Activated naive CD8-positive, alpha-beta T cell treated with anti-CD3 and anti-CD28 coated beads for 36 hours (primary cell): ENCODE data around the gene FIBCD1. TPM values are rescaled to one million over a fixed set of nuclear protein-coding genes. Genes with fewer than 3 reads are reported as not detected.
A peak's percentile ranks its signal among the peaks of the same experiment; 100 is the strongest.

Source experiments
- DNase-seq: peaks from one replicate; pipeline ENCODE4 v3.0.0; 2021
- H3K27ac Mint-ChIP-seq: one replicate; pipeline ENCODE4 v1.8.0; 2022; ENCODE audit warnings: mild to moderate bottlenecking, moderate library complexity, mixed read lengths
- H3K27me3 Mint-ChIP-seq: one replicate; pipeline ENCODE4 v1.8.0; 2022; ENCODE audit warnings: mild to moderate bottlenecking, mixed read lengths
- H3K36me3 Mint-ChIP-seq: one replicate; pipeline ENCODE4 v1.8.0; 2021; ENCODE audit warnings: mild to moderate bottlenecking, mixed read lengths
- H3K4me1 Mint-ChIP-seq: one replicate; pipeline ENCODE4 v1.8.0; 2021; ENCODE audit warnings: mixed read lengths
- H3K4me3 Mint-ChIP-seq: one replicate; pipeline ENCODE4 v1.8.0; 2022; ENCODE audit warnings: mild to moderate bottlenecking, moderate library complexity, mixed read lengths
- H3K9me3 Mint-ChIP-seq: one replicate; pipeline ENCODE4 v1.8.0; 2022; ENCODE audit warnings: mixed read lengths
- total RNA-seq, 2 experiments: library from RNA; stranded (reverse); gene quantifications; one replicate each; pipeline ENCODE4 v1.2.3, GENCODE V29; 2021

The FIBCD1 gene
- total RNA-seq, 2 experiments from 2014 or later, result not detected

DNA sequence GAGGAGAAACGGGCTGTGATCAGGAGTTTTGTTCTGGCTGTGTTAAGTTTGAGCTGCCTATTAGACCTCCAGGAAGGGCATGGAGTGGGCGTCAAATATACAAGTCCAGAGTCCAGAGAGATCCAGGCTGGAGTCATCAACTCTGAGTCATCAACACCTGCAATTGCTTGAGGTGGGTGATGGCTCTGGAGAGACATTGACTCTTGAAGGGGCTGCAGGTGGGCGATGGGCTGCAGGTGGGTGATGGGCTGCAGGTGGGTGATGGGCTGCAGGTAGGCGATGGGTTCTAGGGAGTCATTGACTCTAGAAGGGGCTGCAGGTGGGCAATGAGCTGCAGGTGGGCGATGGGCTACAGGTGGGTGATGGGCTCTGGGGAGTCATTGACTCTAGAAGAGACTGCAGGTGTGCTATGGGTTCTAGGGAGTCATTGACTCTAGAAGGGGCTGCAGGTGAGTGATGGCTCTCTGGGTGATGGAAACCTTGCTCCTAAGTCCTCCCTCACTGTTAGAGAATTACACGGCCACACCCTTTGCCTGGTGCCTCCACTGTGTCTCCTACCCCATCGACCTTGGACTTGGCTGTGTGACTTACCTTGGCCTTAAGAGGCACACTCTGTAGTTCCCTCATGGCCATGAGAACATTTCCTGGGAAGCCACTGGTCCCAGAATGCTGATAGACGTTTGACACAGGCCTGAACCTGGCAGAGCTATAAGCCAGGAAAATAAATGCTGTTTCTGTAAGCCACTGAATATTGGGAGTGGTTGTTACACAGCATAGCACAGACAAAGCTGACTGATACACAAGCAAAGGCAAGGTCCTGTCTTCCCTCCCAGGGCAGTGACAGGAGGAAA, 10.4 kb upstream of the FIBCD1 start:
- Mint-ChIP-seq H3K36me3 (no peaks in the 10 kb centered on the region), H3K4me1 (no peaks in the 10 kb centered on the region), H3K27ac (no peak overlapping the region), H3K9me3 (peaks cover 1% of the 10 kb centered on the region), H3K27me3 (peaks cover 33% of the 10 kb centered on the region), H3K4me3 (no peak overlapping the region)
- DNase-seq, result no peak

DNA sequence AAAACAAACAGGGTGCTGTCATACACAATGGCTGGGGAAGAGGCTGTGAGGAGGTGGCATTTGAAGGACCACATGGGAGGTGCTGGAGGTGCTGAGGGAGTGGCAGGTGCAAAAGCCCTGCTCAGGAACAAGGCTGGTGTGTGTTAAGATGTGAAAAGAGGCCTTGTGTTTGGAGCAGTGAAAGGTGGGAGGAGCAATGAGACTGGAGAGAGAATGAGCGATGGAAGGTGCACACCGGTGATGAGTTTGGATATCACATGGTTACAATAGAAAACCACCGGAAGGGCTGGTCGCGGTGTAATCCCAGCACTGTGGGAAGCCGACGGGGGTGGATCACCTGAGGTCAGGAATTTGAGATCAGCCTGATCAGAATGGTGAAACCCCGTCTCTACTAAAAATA, 9.2 kb upstream of the FIBCD1 start:
- DNase-seq, result no peak
- H3K9me3 Mint-ChIP-seq, result peaks cover 1% of the 10 kb centered on the region
- H3K36me3 Mint-ChIP-seq, result no peaks in the 10 kb centered on the region
- H3K4me3 Mint-ChIP-seq, result no peak overlapping the region
- no peak overlapping the region for H3K27ac Mint-ChIP-seq
- H3K27me3 Mint-ChIP-seq, result peaks cover 41% of the 10 kb centered on the region
- H3K4me1 Mint-ChIP-seq, result no peaks in the 10 kb centered on the region

DNA sequence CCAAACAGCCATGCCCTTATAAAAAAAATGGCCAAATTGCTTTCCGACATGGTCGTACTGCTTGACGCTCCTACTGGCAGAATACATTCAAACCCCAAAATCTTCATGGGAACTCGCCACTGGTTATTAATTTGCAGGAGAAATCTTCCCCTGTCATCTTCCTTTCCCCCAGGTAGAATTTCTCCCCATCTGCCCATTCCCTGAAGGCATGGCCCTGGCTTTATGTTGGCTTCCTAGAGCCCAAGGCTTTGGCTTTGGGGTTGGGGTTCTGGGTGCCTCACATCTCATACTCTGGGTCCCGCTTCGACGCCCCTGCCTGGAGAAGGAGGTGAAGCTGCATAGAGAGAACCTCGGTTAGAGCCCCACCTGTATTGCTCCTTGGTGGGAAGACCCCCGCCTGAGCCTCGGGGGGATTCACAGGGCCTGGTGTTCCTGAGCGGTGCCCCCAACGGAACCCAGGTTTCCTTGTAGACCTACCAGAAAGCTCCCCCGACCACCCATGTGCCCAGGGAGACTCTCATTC, 8.6 kb upstream of the FIBCD1 start:
- peaks cover 41% of the 10 kb centered on the region for H3K27me3 Mint-ChIP-seq
- H3K9me3 Mint-ChIP-seq, result peaks cover 1% of the 10 kb centered on the region
- no peaks in the 10 kb centered on the region for H3K36me3 Mint-ChIP-seq
- DNase-seq, result no peak
- H3K4me1 Mint-ChIP-seq, result no peaks in the 10 kb centered on the region
- H3K4me3 Mint-ChIP-seq, result no peak overlapping the region
- no peak overlapping the region for H3K27ac Mint-ChIP-seq

DNA sequence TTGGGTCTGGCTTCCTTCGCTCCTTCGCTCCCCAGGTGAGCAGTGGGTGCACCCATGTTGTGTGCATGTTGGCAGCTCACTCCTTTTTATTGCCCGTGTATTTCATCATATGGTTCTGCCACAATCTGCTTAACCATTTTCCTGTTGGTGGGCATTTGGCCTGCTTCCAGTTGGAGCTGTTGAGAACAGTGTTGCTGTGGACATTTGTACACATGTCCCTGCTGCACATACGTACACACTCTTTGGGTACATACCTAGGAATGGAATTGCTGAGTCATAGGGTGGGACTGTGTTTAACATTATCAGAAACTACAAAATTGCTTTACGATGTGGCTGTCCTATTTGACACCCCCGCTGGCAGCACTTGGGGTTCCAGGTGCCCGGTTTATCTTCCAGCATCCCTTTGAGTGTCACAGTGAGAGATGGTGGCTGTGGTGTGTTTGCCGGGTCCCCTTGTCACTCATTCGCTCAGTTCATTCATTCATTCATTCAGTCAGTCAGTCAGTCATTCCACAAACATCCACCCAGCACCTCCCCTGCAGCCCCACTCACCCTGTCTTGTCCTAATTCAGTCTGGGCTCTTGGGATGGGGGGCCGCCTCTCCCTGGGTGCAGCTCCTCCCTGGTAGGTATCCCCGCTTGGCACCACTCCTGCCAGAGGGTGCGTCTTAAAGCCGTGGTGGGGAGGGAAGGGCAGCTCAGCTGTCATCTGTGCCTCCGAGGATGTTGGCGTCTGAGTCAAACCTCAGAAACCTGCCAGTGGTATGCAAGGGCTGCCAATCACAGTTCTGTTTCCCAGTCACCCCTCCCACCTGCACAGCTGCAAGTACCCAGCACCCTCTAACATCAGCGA, 7.9 kb upstream of the FIBCD1 start:
- no peak overlapping the region for H3K4me3 Mint-ChIP-seq
- peaks cover 47% of the 10 kb centered on the region for H3K27me3 Mint-ChIP-seq
- H3K27ac Mint-ChIP-seq, result no peak overlapping the region
- H3K36me3 Mint-ChIP-seq, result no peaks in the 10 kb centered on the region
- peaks cover 1% of the 10 kb centered on the region for H3K9me3 Mint-ChIP-seq
- H3K4me1 Mint-ChIP-seq, result no peaks in the 10 kb centered on the region
- no peak for DNase-seq

DNA sequence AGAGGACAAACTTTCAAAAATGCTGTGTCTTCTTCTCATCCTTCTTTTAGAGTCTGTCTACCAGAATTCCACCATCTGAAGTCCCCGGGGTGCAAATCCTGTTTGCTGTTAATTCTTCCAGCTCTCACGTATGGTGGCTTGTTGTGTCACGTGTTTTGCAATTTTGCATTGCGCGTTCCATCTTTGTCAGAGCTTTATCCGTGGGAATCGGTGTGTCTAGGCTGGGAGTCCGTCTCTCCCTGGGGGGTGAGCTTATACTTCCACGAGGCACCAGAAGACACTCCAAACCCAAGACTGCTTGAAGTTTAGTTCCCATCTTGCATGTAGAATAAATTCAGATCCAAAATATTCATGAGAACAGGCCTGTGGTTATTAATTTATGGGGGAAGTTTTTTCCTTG, 6.1 kb upstream of the FIBCD1 start:
- H3K27ac Mint-ChIP-seq, result no peak overlapping the region
- H3K27me3 Mint-ChIP-seq, result peaks cover 65% of the 10 kb centered on the region
- H3K4me3 Mint-ChIP-seq, result no peak overlapping the region

DNA sequence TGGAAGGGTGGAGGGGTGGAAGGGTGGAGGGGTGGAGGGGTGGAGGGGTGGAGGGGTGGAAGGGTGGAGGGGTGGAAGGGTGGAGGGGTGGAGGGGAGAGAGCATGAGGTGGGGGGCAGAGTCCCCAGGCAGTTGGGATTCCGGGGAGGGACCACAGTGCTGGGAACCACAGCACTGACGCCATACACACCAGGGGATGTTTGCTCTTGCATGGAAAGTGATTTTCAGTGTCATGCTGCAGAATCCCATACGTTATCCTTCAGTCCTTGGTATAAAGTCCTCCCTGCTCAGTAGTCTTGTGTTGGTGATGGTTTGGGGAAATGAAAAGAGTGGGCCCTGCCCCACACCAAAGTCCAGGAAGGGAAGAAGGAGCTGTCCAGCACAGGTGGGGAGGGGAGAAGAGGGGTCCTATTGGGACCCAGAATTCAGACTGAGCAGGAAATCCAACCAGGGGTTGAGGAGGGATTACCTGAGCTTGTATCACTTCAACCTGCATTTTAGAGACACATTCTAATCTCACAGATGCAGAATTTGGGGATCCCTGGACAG, 5.5 kb upstream of the FIBCD1 start:
- no peaks in the 10 kb centered on the region for H3K9me3 Mint-ChIP-seq
- H3K27me3 Mint-ChIP-seq, result peaks cover 65% of the 10 kb centered on the region
- no peak overlapping the region for H3K27ac Mint-ChIP-seq
- peaks cover 3% of the 10 kb centered on the region for H3K4me1 Mint-ChIP-seq
- no peak for DNase-seq
- no peaks in the 10 kb centered on the region for H3K36me3 Mint-ChIP-seq
- no peak overlapping the region for H3K4me3 Mint-ChIP-seq

More for the DNA sequence above, 6.1 kb upstream of the FIBCD1 start:
- peaks cover under 1% of the 10 kb centered on the region for H3K9me3 Mint-ChIP-seq
- no peak for DNase-seq
- no peaks in the 10 kb centered on the region for H3K36me3 Mint-ChIP-seq
- H3K4me1 Mint-ChIP-seq, result peaks cover 3% of the 10 kb centered on the region

DNA sequence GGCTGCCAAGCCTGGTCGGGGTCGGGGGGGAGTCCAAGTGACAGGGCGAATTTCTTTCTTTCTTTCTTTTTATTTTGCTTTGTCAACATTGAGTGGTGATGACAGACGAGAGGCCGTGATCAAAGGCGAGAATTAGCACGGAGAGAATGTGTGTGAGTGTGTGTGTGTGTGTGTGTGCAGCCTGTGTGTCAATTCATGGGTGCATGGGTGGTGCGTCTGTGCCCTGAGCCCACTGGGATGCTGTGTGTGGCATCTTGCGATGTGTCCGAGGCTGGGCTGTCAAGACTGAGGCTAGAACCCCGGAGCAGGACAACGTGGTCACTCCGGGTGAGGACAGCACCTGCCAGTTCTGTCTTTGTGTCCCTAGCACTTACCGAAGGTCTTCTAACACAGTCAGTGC, 4.7 kb upstream of the FIBCD1 start:
- DNase-seq, result no peak
- peaks cover 63% of the 10 kb centered on the region for H3K27me3 Mint-ChIP-seq
- no peak overlapping the region for H3K4me3 Mint-ChIP-seq
- peaks cover 4% of the 10 kb centered on the region for H3K4me1 Mint-ChIP-seq
- no peak overlapping the region for H3K27ac Mint-ChIP-seq
- no peaks in the 10 kb centered on the region for H3K36me3 Mint-ChIP-seq
- no peaks in the 10 kb centered on the region for H3K9me3 Mint-ChIP-seq

DNA sequence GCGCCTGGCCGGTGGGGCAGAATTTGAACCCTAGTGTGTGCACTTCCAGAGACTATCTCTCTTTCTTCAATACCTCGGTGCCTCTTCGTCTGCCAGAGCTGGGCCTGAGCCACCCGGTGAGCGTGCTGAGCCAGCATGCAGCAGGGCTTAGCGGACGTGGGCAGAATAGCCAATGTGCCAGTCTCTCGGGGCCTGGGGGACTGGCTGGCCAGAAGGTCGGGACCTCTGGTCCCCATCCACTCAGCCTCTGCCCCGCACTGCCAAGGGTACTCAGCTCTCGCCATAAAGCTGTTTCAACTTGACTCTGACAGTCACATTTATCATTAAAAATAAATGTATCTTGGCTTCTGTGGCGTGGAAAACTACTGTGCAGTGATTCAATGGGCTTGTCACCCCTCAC, 4.2 kb upstream of the FIBCD1 start:
- Mint-ChIP-seq H3K4me3 (no peak overlapping the region), H3K9me3 (no peaks in the 10 kb centered on the region), H3K27me3 (peaks cover 62% of the 10 kb centered on the region), H3K36me3 (no peaks in the 10 kb centered on the region), H3K27ac (no peak overlapping the region), H3K4me1 (peaks cover 5% of the 10 kb centered on the region)
- no peak for DNase-seq

DNA sequence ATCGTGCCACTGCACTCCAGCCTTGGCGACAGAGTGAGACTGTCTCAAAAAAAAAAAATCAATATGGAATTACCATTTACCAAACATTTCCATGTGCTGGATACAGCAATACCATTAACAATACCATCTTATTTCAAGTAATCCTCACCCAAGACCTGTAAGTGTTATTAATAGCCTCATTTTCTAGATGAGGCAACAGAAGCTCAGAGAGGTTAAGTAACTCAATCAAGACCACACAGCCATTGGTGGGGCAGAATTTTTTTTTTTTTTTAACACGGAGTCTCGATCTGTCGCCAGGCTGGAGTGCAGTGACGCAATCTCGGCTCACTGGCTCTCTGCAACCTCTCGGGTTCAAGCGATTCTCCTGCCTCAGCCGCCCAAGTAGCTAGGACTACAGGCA, 3.6 kb upstream of the FIBCD1 start:
- DNase-seq, result no peak
- no peaks in the 10 kb centered on the region for H3K9me3 Mint-ChIP-seq
- no peak overlapping the region for H3K4me3 Mint-ChIP-seq
- H3K36me3 Mint-ChIP-seq, result no peaks in the 10 kb centered on the region
- H3K4me1 Mint-ChIP-seq, result peaks cover 5% of the 10 kb centered on the region
- H3K27ac Mint-ChIP-seq, result no peak overlapping the region
- peaks cover 64% of the 10 kb centered on the region for H3K27me3 Mint-ChIP-seq

DNA sequence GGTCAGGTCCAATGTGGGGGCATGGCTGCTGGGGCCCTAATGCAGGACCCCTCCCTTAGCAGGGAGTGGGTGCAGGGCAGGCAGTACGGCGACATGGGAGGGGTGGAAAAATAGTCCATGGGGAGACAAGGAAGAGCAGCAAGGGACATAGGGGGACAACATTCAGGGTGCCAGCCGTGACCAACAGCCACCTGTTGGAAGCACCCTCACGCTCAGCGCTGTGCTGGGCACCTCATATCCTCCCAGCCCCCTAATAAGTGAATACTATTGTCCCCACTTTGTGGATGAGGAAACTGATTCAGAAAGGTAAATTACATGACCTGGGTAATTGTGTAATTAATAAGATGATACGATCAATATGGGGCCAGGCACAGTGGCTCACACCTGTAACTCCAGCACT, 3.0 kb upstream of the FIBCD1 start:
- Mint-ChIP-seq H3K9me3 (no peaks in the 10 kb centered on the region), H3K4me1 (peaks cover 5% of the 10 kb centered on the region), H3K4me3 (no peak overlapping the region), H3K36me3 (no peaks in the 10 kb centered on the region), H3K27ac (no peak overlapping the region), H3K27me3 (peaks cover 66% of the 10 kb centered on the region)
- DNase-seq, result no peak

DNA sequence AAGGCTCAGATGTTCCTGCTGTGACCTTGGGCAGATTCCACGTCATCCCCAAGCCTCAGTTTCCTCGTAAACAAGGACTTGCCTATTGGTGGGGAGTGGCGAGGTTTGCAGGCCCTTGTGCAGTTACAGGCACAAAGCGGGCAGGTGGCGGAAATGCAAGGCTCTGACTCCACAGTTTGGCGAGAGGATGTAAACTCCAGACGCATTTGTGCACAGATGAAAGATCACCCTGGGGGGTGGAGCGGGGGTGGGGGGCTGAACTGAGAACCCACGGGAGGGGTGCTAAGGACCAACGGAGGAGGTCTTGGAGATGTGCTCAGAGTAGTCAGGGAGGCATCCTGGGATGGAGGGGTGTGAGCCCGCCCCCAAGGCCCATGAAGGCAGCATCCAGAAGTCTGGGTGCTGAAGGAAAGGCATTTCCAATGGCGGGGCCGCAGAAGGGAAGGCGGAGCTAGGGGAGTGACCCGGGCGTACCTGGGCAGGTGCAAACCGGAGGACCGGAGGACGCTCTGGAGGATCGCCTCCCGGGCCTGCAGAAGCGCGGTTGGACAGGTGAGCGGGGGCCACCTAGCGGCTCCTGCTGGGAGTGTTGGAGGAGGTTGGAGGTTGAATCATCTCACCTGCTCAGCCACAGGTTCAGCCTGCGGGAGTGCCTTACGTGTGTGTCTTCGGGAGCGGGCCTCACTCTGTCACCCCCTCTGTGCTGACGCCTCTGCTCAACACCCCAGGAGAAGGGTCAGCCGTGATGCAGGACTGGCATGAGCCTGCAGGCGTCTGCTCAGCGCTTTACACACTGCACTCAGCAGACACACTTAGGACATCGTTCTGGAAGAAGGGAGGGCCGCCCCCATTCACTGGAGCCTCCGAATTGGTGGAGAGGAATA, 1.9 kb upstream of the FIBCD1 start:
- no peaks in the 10 kb centered on the region for H3K36me3 Mint-ChIP-seq
- peaks cover 74% of the 10 kb centered on the region for H3K27me3 Mint-ChIP-seq
- no peak overlapping the region for H3K4me3 Mint-ChIP-seq
- peak; percentile 77 for DNase-seq
- peaks cover 5% of the 10 kb centered on the region for H3K4me1 Mint-ChIP-seq
- no peak overlapping the region for H3K27ac Mint-ChIP-seq
- H3K9me3 Mint-ChIP-seq, result no peaks in the 10 kb centered on the region

DNA sequence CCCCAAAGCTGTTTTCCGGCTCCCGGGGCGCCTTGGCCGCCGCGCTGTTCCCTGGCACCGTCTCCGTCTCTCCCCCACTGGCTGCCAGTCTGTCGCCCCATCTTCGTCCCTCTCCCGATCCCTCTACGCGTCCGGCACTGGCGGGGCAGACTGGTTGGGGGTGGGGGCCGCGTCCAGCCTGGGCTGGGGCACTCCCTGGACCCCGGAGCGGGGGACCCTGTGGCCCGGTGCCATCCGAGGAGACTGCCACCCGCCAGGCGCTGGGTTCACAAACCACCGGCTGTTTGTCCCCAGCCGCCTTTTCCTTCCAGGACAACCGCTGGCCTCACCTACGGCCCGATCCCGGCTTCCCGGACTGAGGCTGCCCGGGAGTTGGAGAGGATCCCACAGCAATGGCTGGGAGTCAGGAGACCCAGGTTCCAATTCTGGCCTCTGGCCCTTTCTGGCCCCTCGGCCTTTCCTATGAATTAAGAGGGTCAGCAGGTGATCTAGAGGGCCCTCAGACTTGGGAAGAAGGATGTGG, 1.0 kb upstream of the FIBCD1 start:
- H3K27me3 Mint-ChIP-seq, result peaks cover 74% of the 10 kb centered on the region
- H3K27ac Mint-ChIP-seq, result no peak overlapping the region
- H3K9me3 Mint-ChIP-seq, result no peaks in the 10 kb centered on the region
- no peaks in the 10 kb centered on the region for H3K36me3 Mint-ChIP-seq
- no peak overlapping the region for H3K4me3 Mint-ChIP-seq
- no peak for DNase-seq
- H3K4me1 Mint-ChIP-seq, result peaks cover 5% of the 10 kb centered on the region

DNA sequence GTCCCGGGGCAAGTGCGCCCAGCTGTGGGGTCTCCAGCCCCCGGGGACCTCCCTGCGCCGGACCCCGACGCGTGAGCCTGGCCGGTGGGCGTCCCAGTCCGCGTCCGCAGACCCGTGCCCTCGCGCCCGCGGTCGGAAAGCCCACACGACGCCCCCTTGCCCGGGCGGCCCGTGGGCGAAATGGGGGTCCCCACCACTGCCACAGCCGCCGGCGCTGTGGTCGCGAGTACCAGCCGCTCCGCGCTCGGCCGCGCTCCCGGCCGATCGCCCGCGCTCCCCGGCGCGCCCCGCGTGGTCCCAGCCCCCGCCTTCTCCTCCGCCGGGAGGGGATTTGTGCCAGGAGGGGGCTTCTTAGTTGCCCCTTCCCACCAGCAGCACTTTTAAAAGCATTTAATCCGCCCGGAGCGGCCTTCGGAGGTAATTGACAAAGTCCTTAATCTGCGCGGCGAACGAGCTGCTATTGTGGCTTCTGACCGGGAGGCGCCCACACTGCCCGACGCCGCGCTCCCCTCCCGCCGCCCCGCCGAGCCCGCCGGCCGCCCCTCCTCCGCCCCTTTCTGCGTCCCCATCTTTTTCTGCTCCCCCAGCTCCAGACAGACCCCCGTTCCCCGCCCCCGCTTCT, 469 bp upstream of the FIBCD1 start:
- H3K4me3 Mint-ChIP-seq, result peak overlapping the region; percentile 32
- H3K27ac Mint-ChIP-seq, result no peak overlapping the region
- no peaks in the 10 kb centered on the region for H3K9me3 Mint-ChIP-seq
- peaks cover 74% of the 10 kb centered on the region for H3K27me3 Mint-ChIP-seq
- no peaks in the 10 kb centered on the region for H3K36me3 Mint-ChIP-seq
- DNase-seq, result no peak
- H3K4me1 Mint-ChIP-seq, result peaks cover 5% of the 10 kb centered on the region

DNA sequence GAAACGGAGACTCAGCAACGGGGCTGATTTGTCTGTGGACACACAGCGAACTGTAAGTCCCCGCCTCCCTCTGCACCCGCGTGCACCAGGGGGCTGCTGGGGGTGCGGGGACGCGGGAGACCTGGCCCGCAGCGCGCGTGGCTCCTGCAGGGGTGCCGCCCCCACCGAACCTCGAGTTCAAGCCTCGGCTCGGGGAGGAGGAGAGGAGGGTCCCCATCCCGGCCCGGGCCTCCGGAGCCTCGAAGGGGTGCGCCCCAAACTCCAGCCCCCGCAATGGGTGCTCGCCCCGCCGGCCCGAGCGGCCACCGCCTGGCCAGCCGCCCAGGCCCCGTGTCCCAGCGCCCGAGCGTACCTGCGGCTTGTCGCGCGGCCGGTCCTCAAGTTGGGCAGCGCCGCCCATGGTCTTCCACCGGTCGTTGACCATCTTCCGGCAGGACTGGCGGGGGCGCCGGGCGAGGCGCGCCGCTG, 829 bp downstream of the FIBCD1 start:
- Mint-ChIP-seq H3K27ac (no peak overlapping the region), H3K9me3 (no peaks in the 10 kb centered on the region)

More for the DNA sequence above, 829 bp downstream of the FIBCD1 start:
- H3K36me3 Mint-ChIP-seq, result no peaks in the 10 kb centered on the region
- no peak overlapping the region for H3K4me3 Mint-ChIP-seq
- peaks cover 77% of the 10 kb centered on the region for H3K27me3 Mint-ChIP-seq
- DNase-seq, result no peak
- H3K4me1 Mint-ChIP-seq, result peaks cover 5% of the 10 kb centered on the region
